WTC11 (cell line): ENCODE measurements around the gene SPESP1. TPM values are rescaled to one million over a fixed set of nuclear protein-coding genes. Genes with fewer than 3 reads are reported as not detected.

Source experiments
- ATAC-seq: fragments of 200-7000 bp; cut with Tn5 transposase; 2 replicates; pipeline ENCODE4 v1.10.0; 2021; ENCODE audit warnings: mild to moderate bottlenecking, moderate library complexity
- Bru-seq: library from RNA; stranded (reverse); fragments of 400-500 nt; gene quantifications from one replicate; lab custom pipeline; 2021; lab: Mats Ljungman, UMichigan
- CTCF ChIA-PET: fragments of 300-600 bp; sonication (Branson Sonifier 250); formaldehyde crosslinking; loops from one replicate; lab custom pipeline; 2021; ENCODE audit warnings: antibody characterized with exemption; lab: Charles Lee
- POLR2A ChIA-PET: fragments of 350-600 bp; sonication (Branson Sonifier 250); formaldehyde crosslinking; loops from one replicate; lab custom pipeline; 2021; ENCODE audit warnings: antibody characterized with exemption; lab: Charles Lee
- DNase-seq: peaks from one replicate; pipeline ENCODE4 v3.0.0; 2021; ENCODE audit warnings: low spot score
- H3K27ac Mint-ChIP-seq: 2 replicates; pipeline ENCODE4 v1.8.0; 2021; ENCODE audit warnings: mixed read lengths
- H3K27me3 Mint-ChIP-seq: 2 replicates; pipeline ENCODE4 v1.8.0; 2021; ENCODE audit warnings: low read depth, mild to moderate bottlenecking, moderate library complexity, mixed read lengths
- H3K36me3 Mint-ChIP-seq: 2 replicates; pipeline ENCODE4 v1.8.0; 2021; ENCODE audit warnings: mixed read lengths
- H3K4me1 Mint-ChIP-seq: 2 replicates; pipeline ENCODE4 v1.8.0; 2022; ENCODE audit warnings: mixed read lengths
- H3K4me3 Mint-ChIP-seq: 2 replicates; pipeline ENCODE4 v1.8.0; 2021; ENCODE audit warnings: mild to moderate bottlenecking, moderate library complexity, mixed read lengths
- H3K9me3 Mint-ChIP-seq: 2 replicates; pipeline ENCODE4 v1.8.0; 2021; ENCODE audit warnings: mixed read lengths
- EMX1 ChIP-seq: fragments of 250-450 bp; sonication (Bioruptor Pico); IDR thresholded peaks from 2 replicates; pipeline ENCODE4 v1.8.0; 2021; ENCODE audit warnings: mild to moderate bottlenecking
- GABPB1 ChIP-seq: sonication (generic); formaldehyde crosslinking; IDR thresholded peaks from 2 replicates; pipeline ENCODE4 v1.8.1; 2023; ENCODE audit warnings: mild to moderate bottlenecking, missing genetic modification reagents
- NFE2L1 ChIP-seq: sonication (generic); formaldehyde crosslinking; IDR thresholded peaks from 2 replicates; pipeline ENCODE4 v1.8.1; 2023; ENCODE audit warnings: missing genetic modification reagents
- PRRX2 ChIP-seq: fragments of 250-450 bp; sonication (Bioruptor Pico); IDR thresholded peaks from 2 replicates; pipeline ENCODE4 v1.8.0; 2021; ENCODE audit warnings: mild to moderate bottlenecking
- SOX15 ChIP-seq: fragments of 250-450 bp; sonication (Bioruptor Pico); IDR thresholded peaks from 2 replicates; pipeline ENCODE4 v1.9.0; 2021; ENCODE audit warnings: mild to moderate bottlenecking
- TCF7 ChIP-seq: sonication (generic); formaldehyde crosslinking; IDR thresholded peaks from 2 replicates; pipeline ENCODE4 v1.8.0; 2022; ENCODE audit warnings: mild to moderate bottlenecking, low read depth, missing genetic modification reagents, moderate library complexity
- ZNF121 ChIP-seq: sonication (generic); formaldehyde crosslinking; IDR thresholded peaks from 2 replicates; pipeline ENCODE4 v1.8.0; 2023; ENCODE audit warnings: missing genetic modification reagents
- long read RNA-seq, 3 experiments: library from RNA in 1 of 3; library from capped mRNA in 1 of 3; library from polyadenylated mRNA in 1 of 3; unstranded in 2 of 3; stranded (forward) in 1 of 3; transcript quantifications; one replicate each; pipeline ENCODE4 v2.0.0, GENCODE V29; 2021
- total RNA-seq: library from RNA; stranded (reverse); gene quantifications from 3 replicates; pipeline ENCODE4 v1.2.3, GENCODE V29; 2021
- TF ChIP-seq, protein P1 (sequence below): sonication (generic); formaldehyde crosslinking; IDR thresholded peaks from 2 replicates; pipeline ENCODE4 v1.8.0; 2022; ENCODE audit warnings: mild to moderate bottlenecking, missing genetic modification reagents
- TF ChIP-seq, protein P2 (sequence below): sonication (generic); formaldehyde crosslinking; IDR thresholded peaks from 2 replicates; pipeline ENCODE4 v1.8.1; 2022; ENCODE audit warnings: mild to moderate bottlenecking, missing genetic modification reagents, moderate library complexity, borderline replicate concordance
- TF ChIP-seq, protein P3 (sequence below): sonication (generic); formaldehyde crosslinking; IDR thresholded peaks from 2 replicates; pipeline ENCODE4 v1.8.0; 2022; ENCODE audit warnings: mild to moderate bottlenecking, missing genetic modification reagents
- TF ChIP-seq, protein P4 (sequence below): sonication (generic); formaldehyde crosslinking; IDR thresholded peaks from 2 replicates; pipeline ENCODE4 v1.8.0; 2022; ENCODE audit warnings: missing genetic modification reagents
- TF ChIP-seq, protein P5 (sequence below): sonication (generic); formaldehyde crosslinking; conservative IDR thresholded peaks from 2 replicates; pipeline ENCODE4 v1.8.1; 2022; ENCODE audit warnings: mild to moderate bottlenecking, missing genetic modification reagents
- TF ChIP-seq, protein P6 (sequence below): sonication (generic); formaldehyde crosslinking; IDR thresholded peaks from 2 replicates; pipeline ENCODE4 v1.8.1; 2023; ENCODE audit warnings: mild to moderate bottlenecking, missing genetic modification reagents, moderate library complexity
- TF ChIP-seq, protein P7 (sequence below): fragments of 250-450 bp; sonication (Bioruptor Pico); IDR thresholded peaks from 2 replicates; pipeline ENCODE4 v2.1.2; 2022; ENCODE audit warnings: mild to moderate bottlenecking, moderate library complexity
- TF ChIP-seq, protein P8 (sequence below): sonication (generic); formaldehyde crosslinking; IDR thresholded peaks from 2 replicates; pipeline ENCODE4 v1.8.1; 2023; ENCODE audit warnings: mild to moderate bottlenecking, missing genetic modification reagents

Gene SPESP1
- total RNA-seq (not detected in 3 replicates), Bru-seq, nascent RNA (not detected)
- long read RNA-seq, experiment 1: 0 reads
- long read RNA-seq, experiment 2, partial matches to known transcripts: 0 of 1 reads
- long read RNA-seq, experiment 2, other reads (novel, unspliced or antisense): 1 of 1 reads
- long read RNA-seq, experiment 3, partial matches to known transcripts: 0 of 1 reads
- long read RNA-seq, experiment 3, other reads (novel, unspliced or antisense): 1 of 1 reads

DNA sequence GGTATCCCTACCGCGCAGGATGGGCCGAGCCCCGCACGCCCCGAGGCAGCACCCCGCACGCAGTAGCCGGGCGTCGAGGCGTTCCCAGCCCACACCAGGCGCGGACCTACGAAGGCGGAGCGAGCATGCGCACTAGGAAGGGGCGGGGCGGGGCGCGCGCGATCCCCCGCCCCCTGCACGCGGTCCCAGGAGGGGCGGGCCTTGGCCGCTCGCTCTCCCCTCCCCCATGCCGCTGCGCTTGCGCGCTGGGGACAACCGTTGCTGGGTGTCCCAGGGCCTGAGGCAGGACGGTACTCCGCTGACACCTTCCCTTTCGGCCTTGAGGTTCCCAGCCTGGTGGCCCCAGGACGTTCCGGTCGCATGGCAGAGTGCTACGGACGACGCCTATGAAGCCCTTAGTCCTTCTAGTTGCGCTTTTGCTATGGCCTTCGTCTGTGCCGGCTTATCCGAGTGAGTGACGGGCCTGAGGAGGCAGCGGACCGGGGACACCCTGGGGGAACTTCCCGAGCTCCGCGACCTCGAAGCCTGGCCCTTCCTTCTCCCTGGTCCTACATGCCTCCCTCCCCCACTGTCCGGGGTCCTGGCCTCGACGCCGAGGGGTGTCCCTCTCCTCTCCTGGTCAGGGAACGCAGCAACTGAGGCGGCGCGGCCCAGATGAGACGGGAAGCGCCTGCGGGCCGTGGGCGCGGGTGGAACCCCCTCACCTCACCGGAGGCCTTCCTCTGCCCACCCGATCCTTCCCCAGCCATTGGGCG lies at the start of gene SPESP1:
SPESP1 (plus strand) TSS at position 258 of the 755 bp plus-strand sequence; CDS start at position 387, 129 bp downstream.
- H3K27me3 Mint-ChIP-seq: peaks cover 8% of the 10 kb centered on the region
- no peak within 1 kb of the TSS for H3K27ac Mint-ChIP-seq
- no peak for ATAC-seq
- ChIA-PET CTCF (no interaction called here), POLR2A (no interaction called here)
- peaks cover 10% of the 10 kb centered on the region for H3K9me3 Mint-ChIP-seq
- TF ChIP-seq NFE2L1: no peak
- TF ChIP-seq, protein P1, sequence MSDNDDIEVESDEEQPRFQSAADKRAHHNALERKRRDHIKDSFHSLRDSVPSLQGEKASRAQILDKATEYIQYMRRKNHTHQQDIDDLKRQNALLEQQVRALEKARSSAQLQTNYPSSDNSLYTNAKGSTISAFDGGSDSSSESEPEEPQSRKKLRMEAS (CRISPR knock-in tag): 0 out of 2 replicates have a peak, but pooled peaks have one; percentile 23
- no peak for DNase-seq
- peaks cover 4% of the 10 kb centered on the region for H3K36me3 Mint-ChIP-seq
- no peaks in the 10 kb centered on the region for H3K4me1 Mint-ChIP-seq
- no peak within 1 kb of the TSS for H3K4me3 Mint-ChIP-seq

DNA sequence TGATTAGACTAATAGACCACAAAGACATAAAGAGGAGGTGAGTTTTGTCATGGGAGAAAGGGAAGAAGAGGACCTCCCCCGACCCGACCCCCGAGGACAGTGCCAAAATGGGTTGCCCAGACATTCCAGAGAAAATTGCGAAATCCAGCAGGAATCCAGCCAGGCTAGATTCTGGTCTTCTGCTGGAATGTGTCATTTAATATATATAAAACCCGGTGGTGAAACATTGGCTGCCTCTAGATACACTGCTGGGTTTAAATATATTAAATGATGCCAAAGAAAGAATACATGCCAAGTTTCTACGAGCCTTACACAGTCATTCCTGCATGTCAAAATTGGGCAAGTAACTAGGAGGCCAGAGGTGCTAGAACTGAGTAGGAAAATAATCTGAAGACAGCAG lies 45.3 kb upstream of the SPESP1 start:
- Mint-ChIP-seq H3K4me3 (no peak overlapping the region), H3K27me3 (no peaks in the 10 kb centered on the region), H3K36me3 (no peaks in the 10 kb centered on the region), H3K4me1 (peaks cover 12% of the 10 kb centered on the region), H3K27ac (no peak overlapping the region), H3K9me3 (no peaks in the 10 kb centered on the region)
- CTCF ChIA-PET: interaction anchor here (1.0 to 4.2 kb wide), 3 partner anchors 10 to 146 kb away, joined by 3 to 15 read pairs (median 14); no protein-coding TSS in a partner anchor
- ATAC-seq: no peak; the same call in 1 of the 2 replicates
- TF ChIP-seq EMX1 (CRISPR knock-in tag): no peak
- TF ChIP-seq, protein P2, sequence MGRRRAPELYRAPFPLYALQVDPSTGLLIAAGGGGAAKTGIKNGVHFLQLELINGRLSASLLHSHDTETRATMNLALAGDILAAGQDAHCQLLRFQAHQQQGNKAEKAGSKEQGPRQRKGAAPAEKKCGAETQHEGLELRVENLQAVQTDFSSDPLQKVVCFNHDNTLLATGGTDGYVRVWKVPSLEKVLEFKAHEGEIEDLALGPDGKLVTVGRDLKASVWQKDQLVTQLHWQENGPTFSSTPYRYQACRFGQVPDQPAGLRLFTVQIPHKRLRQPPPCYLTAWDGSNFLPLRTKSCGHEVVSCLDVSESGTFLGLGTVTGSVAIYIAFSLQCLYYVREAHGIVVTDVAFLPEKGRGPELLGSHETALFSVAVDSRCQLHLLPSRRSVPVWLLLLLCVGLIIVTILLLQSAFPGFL (CRISPR knock-in tag): no peak
- TF ChIP-seq, all 79 proteins: peak for 0
- POLR2A ChIA-PET: no interaction called here
- peak; percentile 24 for DNase-seq

DNA sequence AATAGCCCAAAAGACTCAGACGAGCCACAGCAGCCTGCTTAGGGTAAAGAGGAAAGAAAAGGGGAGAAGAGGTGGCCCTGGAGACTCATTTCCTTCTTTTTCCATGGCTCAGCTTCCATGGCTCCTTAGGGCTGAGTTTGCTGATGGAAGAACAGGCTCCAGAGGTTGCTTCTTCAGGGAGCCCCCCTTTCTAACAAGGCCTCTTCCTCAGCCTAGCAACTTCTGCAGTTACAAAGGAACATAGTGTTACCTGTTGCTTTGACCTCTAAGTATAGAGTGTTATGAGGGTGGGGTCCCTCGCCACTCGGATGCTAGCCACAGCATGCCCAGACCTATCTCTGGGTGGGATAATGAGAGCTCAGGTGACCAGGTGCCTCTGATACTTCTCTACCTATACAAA lies 43.2 kb upstream of the SPESP1 start:
- Mint-ChIP-seq H3K36me3 (no peaks in the 10 kb centered on the region), H3K4me3 (no peak overlapping the region), H3K4me1 (peaks cover 12% of the 10 kb centered on the region), H3K27me3 (no peaks in the 10 kb centered on the region), H3K9me3 (no peaks in the 10 kb centered on the region), H3K27ac (no peak overlapping the region)
- POLR2A ChIA-PET: no interaction called here
- TF ChIP-seq GABPB1 (CRISPR knock-in tag) (no peak), TCF7 (no peak), SOX15 (CRISPR knock-in tag) (no peak), ZNF121 (no peak), PRRX2 (CRISPR knock-in tag) (no peak)
- TF ChIP-seq, protein P3, sequence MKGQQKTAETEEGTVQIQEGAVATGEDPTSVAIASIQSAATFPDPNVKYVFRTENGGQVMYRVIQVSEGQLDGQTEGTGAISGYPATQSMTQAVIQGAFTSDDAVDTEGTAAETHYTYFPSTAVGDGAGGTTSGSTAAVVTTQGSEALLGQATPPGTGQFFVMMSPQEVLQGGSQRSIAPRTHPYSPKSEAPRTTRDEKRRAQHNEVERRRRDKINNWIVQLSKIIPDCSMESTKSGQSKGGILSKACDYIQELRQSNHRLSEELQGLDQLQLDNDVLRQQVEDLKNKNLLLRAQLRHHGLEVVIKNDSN (CRISPR knock-in tag): no peak
- TF ChIP-seq, protein P4, sequence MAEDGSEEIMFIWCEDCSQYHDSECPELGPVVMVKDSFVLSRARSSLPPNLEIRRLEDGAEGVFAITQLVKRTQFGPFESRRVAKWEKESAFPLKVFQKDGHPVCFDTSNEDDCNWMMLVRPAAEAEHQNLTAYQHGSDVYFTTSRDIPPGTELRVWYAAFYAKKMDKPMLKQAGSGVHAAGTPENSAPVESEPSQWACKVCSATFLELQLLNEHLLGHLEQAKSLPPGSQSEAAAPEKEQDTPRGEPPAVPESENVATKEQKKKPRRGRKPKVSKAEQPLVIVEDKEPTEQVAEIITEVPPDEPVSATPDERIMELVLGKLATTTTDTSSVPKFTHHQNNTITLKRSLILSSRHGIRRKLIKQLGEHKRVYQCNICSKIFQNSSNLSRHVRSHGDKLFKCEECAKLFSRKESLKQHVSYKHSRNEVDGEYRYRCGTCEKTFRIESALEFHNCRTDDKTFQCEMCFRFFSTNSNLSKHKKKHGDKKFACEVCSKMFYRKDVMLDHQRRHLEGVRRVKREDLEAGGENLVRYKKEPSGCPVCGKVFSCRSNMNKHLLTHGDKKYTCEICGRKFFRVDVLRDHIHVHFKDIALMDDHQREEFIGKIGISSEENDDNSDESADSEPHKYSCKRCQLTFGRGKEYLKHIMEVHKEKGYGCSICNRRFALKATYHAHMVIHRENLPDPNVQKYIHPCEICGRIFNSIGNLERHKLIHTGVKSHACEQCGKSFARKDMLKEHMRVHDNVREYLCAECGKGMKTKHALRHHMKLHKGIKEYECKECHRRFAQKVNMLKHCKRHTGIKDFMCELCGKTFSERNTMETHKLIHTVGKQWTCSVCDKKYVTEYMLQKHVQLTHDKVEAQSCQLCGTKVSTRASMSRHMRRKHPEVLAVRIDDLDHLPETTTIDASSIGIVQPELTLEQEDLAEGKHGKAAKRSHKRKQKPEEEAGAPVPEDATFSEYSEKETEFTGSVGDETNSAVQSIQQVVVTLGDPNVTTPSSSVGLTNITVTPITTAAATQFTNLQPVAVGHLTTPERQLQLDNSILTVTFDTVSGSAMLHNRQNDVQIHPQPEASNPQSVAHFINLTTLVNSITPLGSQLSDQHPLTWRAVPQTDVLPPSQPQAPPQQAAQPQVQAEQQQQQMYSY: no peak
- TF ChIP-seq, protein P5, sequence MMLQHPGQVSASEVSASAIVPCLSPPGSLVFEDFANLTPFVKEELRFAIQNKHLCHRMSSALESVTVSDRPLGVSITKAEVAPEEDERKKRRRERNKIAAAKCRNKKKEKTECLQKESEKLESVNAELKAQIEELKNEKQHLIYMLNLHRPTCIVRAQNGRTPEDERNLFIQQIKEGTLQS (CRISPR knock-in tag): no peak
- TF ChIP-seq, protein P6, sequence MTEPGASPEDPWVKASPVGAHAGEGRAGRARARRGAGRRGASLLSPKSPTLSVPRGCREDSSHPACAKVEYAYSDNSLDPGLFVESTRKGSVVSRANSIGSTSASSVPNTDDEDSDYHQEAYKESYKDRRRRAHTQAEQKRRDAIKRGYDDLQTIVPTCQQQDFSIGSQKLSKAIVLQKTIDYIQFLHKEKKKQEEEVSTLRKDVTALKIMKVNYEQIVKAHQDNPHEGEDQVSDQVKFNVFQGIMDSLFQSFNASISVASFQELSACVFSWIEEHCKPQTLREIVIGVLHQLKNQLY (CRISPR knock-in tag): no peak
- TF ChIP-seq, protein P7, sequence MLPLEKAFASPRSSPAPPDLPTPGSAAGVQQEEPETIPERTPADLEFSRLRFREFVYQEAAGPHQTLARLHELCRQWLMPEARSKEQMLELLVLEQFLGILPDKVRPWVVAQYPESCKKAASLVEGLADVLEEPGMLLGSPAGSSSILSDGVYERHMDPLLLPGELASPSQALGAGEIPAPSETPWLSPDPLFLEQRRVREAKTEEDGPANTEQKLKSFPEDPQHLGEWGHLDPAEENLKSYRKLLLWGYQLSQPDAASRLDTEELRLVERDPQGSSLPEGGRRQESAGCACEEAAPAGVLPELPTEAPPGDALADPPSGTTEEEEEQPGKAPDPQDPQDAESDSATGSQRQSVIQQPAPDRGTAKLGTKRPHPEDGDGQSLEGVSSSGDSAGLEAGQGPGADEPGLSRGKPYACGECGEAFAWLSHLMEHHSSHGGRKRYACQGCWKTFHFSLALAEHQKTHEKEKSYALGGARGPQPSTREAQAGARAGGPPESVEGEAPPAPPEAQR (CRISPR knock-in tag): no peak
- TF ChIP-seq, protein P8, sequence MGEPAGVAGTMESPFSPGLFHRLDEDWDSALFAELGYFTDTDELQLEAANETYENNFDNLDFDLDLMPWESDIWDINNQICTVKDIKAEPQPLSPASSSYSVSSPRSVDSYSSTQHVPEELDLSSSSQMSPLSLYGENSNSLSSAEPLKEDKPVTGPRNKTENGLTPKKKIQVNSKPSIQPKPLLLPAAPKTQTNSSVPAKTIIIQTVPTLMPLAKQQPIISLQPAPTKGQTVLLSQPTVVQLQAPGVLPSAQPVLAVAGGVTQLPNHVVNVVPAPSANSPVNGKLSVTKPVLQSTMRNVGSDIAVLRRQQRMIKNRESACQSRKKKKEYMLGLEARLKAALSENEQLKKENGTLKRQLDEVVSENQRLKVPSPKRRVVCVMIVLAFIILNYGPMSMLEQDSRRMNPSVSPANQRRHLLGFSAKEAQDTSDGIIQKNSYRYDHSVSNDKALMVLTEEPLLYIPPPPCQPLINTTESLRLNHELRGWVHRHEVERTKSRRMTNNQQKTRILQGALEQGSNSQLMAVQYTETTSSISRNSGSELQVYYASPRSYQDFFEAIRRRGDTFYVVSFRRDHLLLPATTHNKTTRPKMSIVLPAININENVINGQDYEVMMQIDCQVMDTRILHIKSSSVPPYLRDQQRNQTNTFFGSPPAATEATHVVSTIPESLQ (CRISPR knock-in tag): no peak
- ATAC-seq (no peak), DNase-seq (no peak)
- CTCF ChIA-PET: interaction anchor here (2.1 to 4.2 kb wide), 3 partner anchors 12 to 144 kb away, joined by 9 to 15 read pairs (median 14); no protein-coding TSS in a partner anchor
